Stimulated activated effector memory CD8-positive, alpha-beta T cell treated with anti-CD3 and anti-CD28 coated beads, Interleukin-12 subunit alpha, Interleukin-12 subunit beta, amount 100 ng/mL, for 72 hours (primary cell): Measurements from ENCODE around the gene GALE.
"Not testable (repeated sequence)": the region's sequence is repeated elsewhere in the genome, so short reads cannot be mapped to it uniquely, and the experiment has no call there.

ENCODE experiments used
- ATAC-seq: fragments of 150-1000 bp; cut with Tn5 transposase; 2 replicates; pipeline ENCODE4 v1.10.0; 2021
- DNase-seq, 2 donors: peaks; one replicate each; pipeline ENCODE4 v3.0.0; 2021 to 2022; ENCODE audit warnings: low spot score in 2 of 2
- H3K27ac Mint-ChIP-seq: one replicate; pipeline ENCODE4 v1.8.0; 2022; ENCODE audit warnings: mild to moderate bottlenecking, mixed read lengths
- H3K36me3 Mint-ChIP-seq: one replicate; pipeline ENCODE4 v1.8.0; 2022; ENCODE audit warnings: mild to moderate bottlenecking, mixed read lengths
- H3K4me1 Mint-ChIP-seq: one replicate; pipeline ENCODE4 v1.8.0; 2022; ENCODE audit warnings: mixed read lengths
- H3K4me3 Mint-ChIP-seq: one replicate; pipeline ENCODE4 v1.8.0; 2022; ENCODE audit warnings: mild to moderate bottlenecking, mixed read lengths
- H3K9me3 Mint-ChIP-seq: one replicate; pipeline ENCODE4 v1.8.0; 2022; ENCODE audit warnings: mixed read lengths

Gene GALE

DNA sequence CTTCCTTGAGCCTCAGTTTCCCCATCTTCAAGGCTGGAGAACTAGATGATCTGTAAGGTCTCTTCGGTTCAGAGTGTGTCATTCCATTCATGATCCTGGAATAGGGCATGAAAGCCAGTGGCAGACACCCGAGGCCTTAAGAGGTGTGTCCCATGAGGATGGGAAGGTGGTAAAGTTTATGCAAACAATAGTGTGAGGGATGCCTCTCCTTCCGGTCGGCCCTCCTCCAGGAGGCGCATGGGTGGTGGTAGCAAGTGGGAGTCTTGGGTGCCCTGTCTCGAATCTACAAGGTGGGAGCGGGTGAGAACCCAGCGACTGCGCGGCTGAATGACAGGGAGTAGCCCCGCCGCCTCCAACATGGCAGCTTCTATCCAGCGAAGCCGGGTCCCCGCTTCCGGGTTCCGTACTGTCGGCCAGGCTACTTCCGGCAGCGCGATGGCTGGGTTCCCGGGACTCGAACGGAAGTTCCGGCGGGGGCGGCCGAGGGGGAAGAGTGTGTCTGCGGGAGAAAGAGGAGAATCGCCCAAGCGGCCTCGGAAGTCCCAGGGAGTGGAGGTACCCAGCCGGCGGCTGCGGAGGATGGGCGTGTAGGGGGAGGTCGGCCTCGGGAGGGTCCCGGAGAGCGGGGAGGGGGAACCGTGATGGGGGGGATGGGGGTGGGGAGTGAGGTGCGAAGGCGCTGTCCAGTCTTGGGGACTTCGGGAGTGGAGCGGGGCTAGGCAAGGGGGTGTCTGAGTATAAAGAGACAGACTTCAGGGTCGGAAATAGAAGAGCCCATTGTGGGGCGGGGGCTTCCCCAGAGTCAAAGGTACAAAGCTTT is 9.6 kb downstream of the GALE start, which contains the start of gene LYPLA2:
LYPLA2 (plus strand) TSS at position 450 of the 820 bp plus-strand sequence. CDS start 1,538 bp downstream, outside the sequence.
- Mint-ChIP-seq H3K4me3 (peak within 1 kb of the TSS; percentile 100), H3K9me3 (no peaks in the 10 kb centered on the region), H3K36me3 (peaks cover 86% of the 10 kb centered on the region), H3K27ac (peak within 1 kb of the TSS; percentile 97), H3K4me1 (peaks cover 37% of the 10 kb centered on the region)
- peak; percentile 68 to 91 for DNase-seq
- peak; percentile 91 for ATAC-seq

DNA sequence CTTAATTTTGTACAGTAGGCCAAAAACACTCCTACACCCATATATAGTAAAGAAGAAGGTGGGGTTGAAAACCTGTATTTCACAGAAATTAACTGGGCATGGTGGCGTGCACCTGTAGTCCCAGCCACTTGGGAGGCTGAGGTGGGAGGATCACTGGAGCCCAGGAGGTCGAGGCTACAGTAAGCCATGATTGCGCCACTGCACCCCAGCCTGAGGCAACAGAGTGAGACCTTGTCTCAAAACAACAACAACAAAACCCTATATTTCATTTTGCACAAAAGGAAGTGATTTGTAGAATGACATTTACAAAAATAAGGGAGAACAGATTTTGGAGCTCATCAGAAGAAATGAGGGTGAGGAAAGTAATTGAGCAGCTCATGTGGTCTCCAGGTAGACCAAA is 11.9 kb downstream of the GALE start:
- Mint-ChIP-seq H3K4me3 (no peak overlapping the region), H3K4me1 (peaks cover 37% of the 10 kb centered on the region), H3K27ac (no peak overlapping the region), H3K9me3 (no peaks in the 10 kb centered on the region), H3K36me3 (peaks cover 89% of the 10 kb centered on the region)
- no peak for ATAC-seq
- DNase-seq, result no peak

DNA sequence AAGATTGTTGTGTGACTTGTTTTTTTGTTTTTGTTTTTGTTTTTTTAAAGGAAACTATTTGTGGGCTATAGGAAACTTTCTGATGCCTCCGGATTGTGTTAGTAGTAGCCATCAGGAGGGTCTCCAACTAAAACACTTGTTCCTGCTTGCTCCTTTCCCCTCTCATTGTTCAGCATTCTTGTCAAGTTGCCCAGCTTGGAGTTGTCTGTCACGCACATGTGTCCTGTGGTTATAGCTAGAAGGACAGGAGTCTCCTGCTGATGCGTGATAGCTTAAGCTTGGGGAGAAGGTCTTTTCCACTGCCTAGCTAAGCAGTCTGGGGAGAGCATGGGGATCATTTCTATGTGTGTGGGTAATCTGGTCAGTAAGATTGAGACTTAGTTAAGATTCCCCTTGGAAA is 12.9 kb downstream of the GALE start:
- Mint-ChIP-seq H3K9me3 (no peaks in the 10 kb centered on the region), H3K27ac (no peak overlapping the region), H3K36me3 (peaks cover 92% of the 10 kb centered on the region), H3K4me3 (no peak overlapping the region), H3K4me1 (peaks cover 27% of the 10 kb centered on the region)
- ATAC-seq (no peak), DNase-seq (no peak)

DNA sequence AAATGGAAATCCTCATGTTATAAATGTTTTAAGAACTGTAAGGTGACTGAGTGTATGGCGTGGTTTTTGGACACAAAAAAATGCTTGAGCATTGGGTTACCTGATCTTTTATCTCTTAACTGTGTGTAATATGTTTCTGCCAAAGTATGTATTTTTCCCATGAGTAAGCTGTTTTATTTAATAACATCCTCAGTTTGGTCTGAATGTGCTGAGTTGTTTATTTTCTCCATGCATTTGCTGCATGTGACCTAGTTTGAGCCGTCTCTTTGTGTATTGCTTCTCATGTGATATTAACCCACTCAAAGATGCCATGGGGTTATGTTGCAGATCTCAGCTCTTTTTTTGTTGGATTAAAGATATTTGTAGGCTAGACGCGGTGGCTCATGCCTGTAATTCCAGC is 15.7 kb downstream of the GALE start:
- peaks cover 94% of the 10 kb centered on the region for H3K36me3 Mint-ChIP-seq
- no peak for ATAC-seq
- H3K4me3 Mint-ChIP-seq, result no peak overlapping the region
- H3K4me1 Mint-ChIP-seq, result peaks cover 4% of the 10 kb centered on the region
- no peak overlapping the region for H3K27ac Mint-ChIP-seq
- no peak for DNase-seq
- H3K9me3 Mint-ChIP-seq, result no peaks in the 10 kb centered on the region

DNA sequence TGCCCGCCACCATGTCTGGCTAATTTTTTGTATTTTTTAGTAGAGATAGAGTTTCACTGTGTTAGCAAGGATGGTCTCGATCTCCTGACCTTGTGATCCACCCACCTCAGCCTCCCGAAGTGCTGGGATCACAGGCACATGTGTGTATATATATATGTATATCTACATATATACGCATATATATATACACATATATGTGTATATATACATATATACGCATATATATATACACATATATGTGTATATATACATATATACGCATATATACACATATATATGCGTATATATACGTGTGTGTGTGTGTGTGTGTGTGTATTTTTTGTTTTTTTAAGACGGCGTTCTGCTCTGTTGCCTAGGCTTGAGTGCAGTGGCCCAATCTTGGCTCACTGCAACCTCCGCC is 17.4 kb downstream of the GALE start:
- not testable (repeated sequence) for H3K4me3 Mint-ChIP-seq, H3K27ac Mint-ChIP-seq, H3K9me3 Mint-ChIP-seq, DNase-seq, ATAC-seq
- peaks cover 88% of the 10 kb centered on the region for H3K36me3 Mint-ChIP-seq
- H3K4me1 Mint-ChIP-seq, result peaks cover 12% of the 10 kb centered on the region

DNA sequence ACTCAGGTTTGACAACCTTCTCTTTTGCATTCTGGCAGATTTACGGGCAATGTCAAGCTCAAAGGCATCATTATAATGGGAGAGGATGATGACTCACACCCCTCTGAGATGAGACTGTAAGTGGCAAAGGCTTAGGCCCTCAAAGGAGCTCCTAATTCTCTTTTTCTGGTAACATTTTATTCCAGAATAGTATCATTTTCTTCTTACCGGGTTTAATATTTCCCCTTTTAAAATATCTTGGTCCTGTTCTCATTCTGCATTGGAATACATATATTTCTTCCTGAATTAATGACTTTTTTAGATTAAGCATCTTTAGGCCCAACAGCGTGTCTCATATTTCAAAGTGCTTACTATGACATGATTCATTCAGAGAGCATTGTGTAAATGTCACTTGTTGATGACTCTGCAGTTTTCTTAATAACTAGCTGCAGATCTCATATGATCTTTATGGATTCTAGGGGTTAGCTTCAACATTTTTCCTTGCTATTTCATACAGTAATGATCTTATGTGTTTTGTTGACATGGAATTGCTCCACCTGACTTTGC is 20.7 kb downstream of the GALE start:
- ATAC-seq, result peak; percentile 42
- Mint-ChIP-seq H3K4me1 (peaks cover 12% of the 10 kb centered on the region), H3K27ac (peak overlapping the region; percentile 87), H3K36me3 (peaks cover 55% of the 10 kb centered on the region), H3K9me3 (no peaks in the 10 kb centered on the region), H3K4me3 (peak overlapping the region; percentile 80)
- no peak for DNase-seq

DNA sequence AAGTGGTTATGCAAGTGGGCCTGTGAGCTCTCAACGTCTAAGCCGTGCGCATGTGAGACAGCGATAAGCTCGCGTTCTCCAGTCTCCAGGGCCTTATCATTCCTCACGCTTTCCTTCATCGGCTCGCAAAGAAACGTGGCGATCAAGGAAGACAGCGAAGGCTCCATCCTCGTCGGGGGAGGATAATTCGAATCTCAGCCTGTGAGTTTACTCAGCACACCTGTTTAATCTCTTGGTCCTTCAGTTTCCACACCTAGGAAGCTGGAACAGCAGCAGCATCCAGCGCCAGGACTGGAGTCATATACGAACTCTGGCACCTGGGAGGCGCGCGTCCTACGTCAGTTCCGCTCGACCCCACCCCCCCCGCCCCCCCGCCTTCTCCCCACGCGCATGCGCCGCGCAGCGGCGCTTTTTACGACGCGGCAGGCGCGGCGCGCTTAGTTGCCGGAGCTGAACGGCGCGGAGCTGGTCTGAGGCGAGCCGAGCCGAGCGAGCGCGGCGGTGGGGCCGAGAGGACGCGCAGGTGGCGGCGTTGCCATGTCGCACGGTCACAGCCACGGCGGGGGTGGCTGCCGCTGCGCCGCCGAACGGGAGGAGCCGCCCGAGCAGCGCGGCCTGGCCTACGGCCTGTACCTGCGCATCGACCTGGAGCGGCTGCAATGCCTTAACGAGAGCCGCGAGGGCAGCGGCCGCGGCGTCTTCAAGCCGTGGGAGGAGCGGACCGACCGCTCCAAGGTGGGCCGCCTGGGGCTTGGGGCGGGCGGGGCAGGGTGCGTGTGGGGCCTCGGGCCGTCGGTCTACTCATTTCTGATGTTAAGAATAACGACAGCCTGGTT is 22.4 kb downstream of the GALE start, which contains the start of gene PITHD1:
PITHD1 (plus strand) TSS at position 440 of the 836 bp plus-strand sequence; CDS start at position 538, 98 bp downstream.
- no peaks in the 10 kb centered on the region for H3K9me3 Mint-ChIP-seq
- H3K4me1 Mint-ChIP-seq, result peaks cover 12% of the 10 kb centered on the region
- H3K36me3 Mint-ChIP-seq, result peaks cover 38% of the 10 kb centered on the region
- H3K4me3 Mint-ChIP-seq, result peak within 1 kb of the TSS; percentile 80
- ATAC-seq (peak; percentile 91), DNase-seq (peak; percentile 75 to 88)
- H3K27ac Mint-ChIP-seq, result peak within 1 kb of the TSS; percentile 87

DNA sequence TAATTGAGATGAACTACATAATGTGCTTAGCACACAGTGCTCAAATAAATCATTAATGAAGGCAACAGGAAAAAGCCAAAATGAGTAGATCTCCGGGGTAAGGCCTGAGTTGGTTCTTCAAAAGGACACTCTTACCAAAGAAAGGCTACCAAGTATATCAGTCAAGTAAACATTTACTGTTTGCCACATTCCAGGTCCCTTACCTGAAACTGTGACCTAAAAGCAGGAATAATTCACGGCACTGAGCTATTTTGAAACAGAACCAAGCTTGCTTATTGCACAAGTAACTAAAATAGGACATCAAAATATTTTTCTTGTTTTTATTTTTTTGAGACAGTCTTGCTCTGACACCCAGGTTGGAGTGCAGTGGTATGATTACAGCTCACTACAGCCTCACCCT is 24.3 kb downstream of the GALE start:
- Mint-ChIP-seq H3K27ac (no peak overlapping the region), H3K4me1 (peaks cover 18% of the 10 kb centered on the region), H3K36me3 (peaks cover 25% of the 10 kb centered on the region), H3K9me3 (no peaks in the 10 kb centered on the region), H3K4me3 (no peak overlapping the region)
- no peak for DNase-seq
- no peak for ATAC-seq

DNA sequence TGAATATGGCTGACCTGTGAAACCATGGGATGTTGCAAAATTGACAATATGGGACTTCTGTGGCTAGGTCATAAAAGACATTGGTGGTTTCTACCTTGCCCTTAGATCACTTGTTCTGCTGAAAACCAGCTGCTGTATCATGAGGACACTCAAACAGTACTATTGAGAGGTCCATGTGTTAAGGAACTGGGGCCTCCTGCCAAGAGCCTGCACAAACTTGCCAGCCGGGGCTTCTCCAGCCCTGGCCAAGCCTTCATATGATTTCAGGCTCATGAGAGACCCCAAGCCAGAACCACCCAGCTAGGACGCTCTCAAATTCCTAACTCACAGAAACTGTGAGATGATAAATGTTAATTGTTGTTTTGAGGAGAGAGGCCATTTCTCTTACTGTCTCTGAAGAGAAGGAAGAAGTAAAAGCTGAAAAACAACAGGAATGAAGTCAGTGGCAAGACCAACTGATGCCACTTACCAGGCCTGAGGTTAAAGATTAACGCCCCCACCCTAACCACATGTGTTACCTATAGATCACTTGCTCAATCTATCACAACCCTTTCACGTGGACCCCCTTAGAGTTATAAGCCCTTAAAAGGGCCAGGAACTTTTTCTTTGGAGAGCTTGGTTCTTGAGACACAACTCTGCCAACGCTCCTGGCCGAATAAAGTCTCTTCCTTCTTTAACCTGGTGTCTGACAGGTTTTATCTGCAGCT is 26.2 kb downstream of the GALE start:
- ATAC-seq, result no peak
- no peak overlapping the region for H3K4me3 Mint-ChIP-seq
- H3K36me3 Mint-ChIP-seq, result peaks cover 20% of the 10 kb centered on the region
- no peak overlapping the region for H3K27ac Mint-ChIP-seq
- peaks cover 9% of the 10 kb centered on the region for H3K4me1 Mint-ChIP-seq
- no peaks in the 10 kb centered on the region for H3K9me3 Mint-ChIP-seq
- no peak for DNase-seq

DNA sequence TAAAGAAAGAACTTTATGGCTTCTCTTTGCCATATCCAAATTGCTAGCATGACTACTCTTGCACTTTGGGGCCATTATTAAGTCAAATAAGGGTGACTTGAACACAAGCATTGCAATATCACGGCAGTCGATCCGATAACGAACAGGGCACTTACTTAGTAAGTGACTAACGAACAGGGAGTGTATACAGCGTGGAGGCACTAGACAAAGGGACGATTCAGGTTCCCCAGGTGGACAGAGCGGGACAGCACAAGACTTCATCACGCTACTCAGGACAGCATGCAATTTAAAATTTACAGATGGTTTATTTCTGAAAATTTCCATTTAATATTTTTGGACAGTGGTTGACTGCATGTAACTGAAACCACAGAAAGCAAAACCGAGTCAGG is 27.7 kb downstream of the GALE start:
- DNase-seq (no peak), ATAC-seq (no peak)
- no peak overlapping the region for H3K4me3 Mint-ChIP-seq
- no peaks in the 10 kb centered on the region for H3K9me3 Mint-ChIP-seq
- peaks cover 6% of the 10 kb centered on the region for H3K4me1 Mint-ChIP-seq
- no peak overlapping the region for H3K27ac Mint-ChIP-seq
- peaks cover 35% of the 10 kb centered on the region for H3K36me3 Mint-ChIP-seq

DNA sequence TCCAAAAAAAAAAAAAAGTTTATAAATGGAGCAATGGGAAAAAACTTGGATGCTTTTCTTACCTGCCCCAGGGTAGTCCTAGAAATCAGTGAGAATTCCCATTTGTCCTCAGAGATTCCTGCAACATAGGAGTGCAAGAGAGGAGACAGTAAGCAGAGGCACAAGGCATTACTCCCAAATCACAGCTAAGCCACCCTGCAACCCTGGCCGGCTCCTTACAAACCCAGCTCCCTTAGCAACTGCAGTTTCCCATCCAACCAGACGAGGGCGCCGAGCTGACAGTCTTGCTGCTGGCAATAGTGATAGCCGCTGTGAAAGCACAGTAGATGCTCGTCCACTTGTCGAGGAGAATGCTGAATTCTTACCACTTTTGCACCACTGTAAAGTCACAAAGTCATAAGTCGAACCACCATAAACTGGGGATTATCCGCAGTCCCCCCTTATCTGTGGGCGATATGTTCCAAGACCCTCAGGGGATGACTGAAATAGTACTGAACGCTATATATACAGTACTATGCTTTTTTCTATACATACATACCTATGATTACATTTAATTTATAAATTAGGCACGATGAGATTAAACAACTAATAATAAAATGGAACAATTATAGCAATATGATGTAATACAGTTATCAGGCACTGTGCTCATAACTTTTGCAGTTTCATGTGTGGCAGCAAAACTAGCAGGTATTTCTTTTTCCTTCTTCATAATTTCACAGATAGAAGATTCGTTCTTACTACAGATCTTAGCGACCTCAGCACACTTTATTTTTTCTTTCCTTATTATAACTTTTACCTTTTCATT is 28.3 kb downstream of the GALE start:
- Mint-ChIP-seq H3K9me3 (no peaks in the 10 kb centered on the region), H3K4me3 (no peak overlapping the region), H3K36me3 (peaks cover 41% of the 10 kb centered on the region), H3K4me1 (peaks cover 6% of the 10 kb centered on the region), H3K27ac (no peak overlapping the region)
- DNase-seq (peak; percentile 85 to 94), ATAC-seq (peak; percentile 91)

DNA sequence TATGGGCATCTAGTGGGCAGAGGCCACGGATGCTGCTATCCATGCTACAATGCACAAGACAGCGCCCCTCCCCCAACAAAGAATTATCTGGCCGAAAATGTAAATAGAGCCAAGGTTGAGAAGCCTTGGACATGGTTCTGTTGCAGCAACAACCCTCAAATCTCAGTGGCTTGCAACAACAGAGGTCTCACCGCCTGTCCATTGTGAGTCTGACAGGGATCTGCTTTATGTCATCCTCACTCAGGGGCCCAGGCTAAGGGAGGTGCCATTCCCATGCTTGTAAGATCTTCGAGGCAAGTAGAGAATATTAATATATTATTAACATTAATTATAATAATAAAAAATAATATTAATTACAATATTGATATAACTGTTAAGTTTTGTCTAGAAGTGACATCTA is 31.8 kb downstream of the GALE start:
- ATAC-seq (no peak), DNase-seq (no peak)
- Mint-ChIP-seq H3K36me3 (peaks cover 72% of the 10 kb centered on the region), H3K27ac (no peak overlapping the region), H3K4me3 (no peak overlapping the region), H3K4me1 (peaks cover 6% of the 10 kb centered on the region), H3K9me3 (no peaks in the 10 kb centered on the region)

DNA sequence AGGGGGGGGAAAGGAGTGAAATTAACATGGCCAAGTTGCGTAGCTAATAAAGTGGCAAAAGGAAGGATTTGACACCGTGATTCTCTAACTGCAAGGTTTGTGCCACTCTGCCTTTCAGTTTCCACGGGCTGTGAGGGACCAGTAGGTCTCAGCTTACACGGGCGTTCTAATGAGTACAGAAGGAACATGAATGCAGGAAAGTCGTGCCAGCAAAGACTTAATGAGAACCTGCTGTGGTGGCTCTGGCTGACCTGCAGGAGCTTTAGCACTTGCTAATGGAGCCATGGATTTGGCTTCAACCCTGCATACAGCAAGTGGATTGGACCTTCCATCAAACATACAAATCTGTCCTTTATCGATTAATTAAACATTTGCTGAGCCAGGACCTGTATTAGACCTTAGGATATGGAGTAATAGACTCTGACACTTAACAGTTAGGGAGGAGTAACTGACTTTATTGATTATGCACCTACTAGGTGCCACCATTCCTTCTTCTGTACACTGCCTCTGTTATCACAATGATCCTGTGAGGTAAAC is 37.4 kb downstream of the GALE start:
- H3K9me3 Mint-ChIP-seq, result no peaks in the 10 kb centered on the region
- DNase-seq (no peak), ATAC-seq (no peak)
- H3K36me3 Mint-ChIP-seq, result peaks cover 95% of the 10 kb centered on the region
- H3K4me3 Mint-ChIP-seq, result no peak overlapping the region
- no peak overlapping the region for H3K27ac Mint-ChIP-seq
- H3K4me1 Mint-ChIP-seq, result no peaks in the 10 kb centered on the region

DNA sequence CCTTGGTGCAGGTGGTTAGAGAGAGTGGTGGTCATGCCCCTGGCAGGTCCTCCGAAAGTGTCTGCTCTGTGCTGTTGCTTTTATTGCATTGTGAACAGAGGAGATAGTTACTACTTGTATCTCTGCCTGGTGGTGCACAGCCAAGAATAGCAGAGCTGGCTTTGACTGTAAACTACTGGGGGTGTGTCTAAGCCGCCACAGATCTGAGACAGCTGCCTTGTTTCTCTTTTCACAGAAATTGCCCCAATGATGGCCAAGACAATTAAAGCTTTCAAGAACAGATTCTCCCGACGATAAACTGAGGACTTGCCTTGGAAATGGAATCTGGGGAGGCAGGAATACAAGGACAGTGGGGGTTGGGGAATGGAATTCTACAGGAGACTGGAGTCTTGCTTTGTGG is 41.3 kb downstream of the GALE start:
- peaks cover 99% of the 10 kb centered on the region for H3K36me3 Mint-ChIP-seq
- no peak overlapping the region for H3K4me3 Mint-ChIP-seq

More for the DNA sequence above, 41.3 kb downstream of the GALE start:
- ATAC-seq (no peak), DNase-seq (no peak)
- H3K4me1 Mint-ChIP-seq, result no peaks in the 10 kb centered on the region
- H3K9me3 Mint-ChIP-seq, result no peaks in the 10 kb centered on the region
- H3K27ac Mint-ChIP-seq, result no peak overlapping the region
